ENCODE results near the gene PXDC1. TPM values are rescaled to one million over a fixed set of nuclear protein-coding genes. Genes with fewer than 3 reads are reported as not detected.

Gene PXDC1
- total RNA-seq = 100 to 1,000 TPM in 3 of 6 donors, 10 to 100 TPM in 3; 51.6 to 118 (median 95.3) TPM

GRCh38 chr6:3751077-3751729 lies at the start of gene PXDC1:
PXDC1 (minus strand) TSS chr6:3751713; CDS start chr6:3751531, 182 bp downstream.
- Histone ChIP-seq H3K27me3 (peaks cover 0 to 6% (median 0%) of the 10 kb centered on the region in 4 donors), H3K36me3 (peaks cover 0 to 4% (median 0%) of the 10 kb centered on the region in 4 donors), H3K4me1 (peaks cover 34 to 59% (median 44%) of the 10 kb centered on the region in 4 donors), H3K4me3 (peak within 1 kb of the TSS; percentile 71 to 80 (median 78)), H3K27ac (peak within 1 kb of the TSS; percentile 93 to 100 (median 96)), H3K9me3 (no peaks in the 10 kb centered on the region)
- DNase-seq (peak in 1 of 2 donors; percentile 91), ATAC-seq (ENCODE audit: low FRiP score in 2 of 2) (peak in 1 of 2 donors; percentile 1)
- WGBS, 2 donors = 0 to 1% methylated on average over 7 to 36 of the region's 88 CpGs
- TF ChIP-seq POLR2AphosphoS5 (IDR thresholded peaks at IDR 0.05) (no peak), POLR2A (IDR thresholded peaks at IDR 0.05) (no peak), EP300 (IDR thresholded peaks at IDR 0.05) (no peak), CTCF (IDR thresholded peaks at IDR 0.05) (no peak)

- Histone ChIP-seq H3K9me3 (no peaks in the 10 kb centered on the region), H3K27me3 (no peaks in the 10 kb centered on the region), H3K4me3 (no peak overlapping the region), H3K4me1 (peaks cover 31 to 57% (median 37%) of the 10 kb centered on the region in 4 donors), H3K36me3 (no peaks in the 10 kb centered on the region), H3K27ac (peak overlapping the region; percentile 2 to 53 (median 25))
- 44 to 60% methylated on average over 11 of the region's 11 CpGs for whole genome bisulfite sequencing, 2 donors
- ATAC-seq (ENCODE audit: low FRiP score in 2 of 2) = peak in 1 of 2 donors; percentile 50
- no peak for TF ChIP-seq POLR2AphosphoS5 (IDR thresholded peaks at IDR 0.05)
- no peak for TF ChIP-seq CTCF (IDR thresholded peaks at IDR 0.05)
- TF ChIP-seq EP300 (IDR thresholded peaks at IDR 0.05) = no peak
- TF ChIP-seq POLR2A (IDR thresholded peaks at IDR 0.05) = no peak
- DNase-seq = peak in 1 of 2 donors; percentile 54
Observed at GRCh38 chr6:3800850-3801591, 49.5 kb upstream of the PXDC1 start.

- H3K36me3 ChIP-seq = no peaks in the 10 kb centered on the region
- no peaks in the 10 kb centered on the region for H3K27me3 ChIP-seq
- DNase-seq (no peak), ATAC-seq (ENCODE audit: low FRiP score in 2 of 2) (no peak)
- peaks cover 33 to 59% (median 38%) of the 10 kb centered on the region in 4 donors for H3K4me1 ChIP-seq
- TF ChIP-seq EP300 (IDR thresholded peaks at IDR 0.05) = no peak
- no peak for TF ChIP-seq CTCF (IDR thresholded peaks at IDR 0.05)
- TF ChIP-seq POLR2A (IDR thresholded peaks at IDR 0.05) = no peak
- no peak for TF ChIP-seq POLR2AphosphoS5 (IDR thresholded peaks at IDR 0.05)
- no peak overlapping the region for H3K4me3 ChIP-seq
- no peak overlapping the region for H3K27ac ChIP-seq
- 80 to 92% methylated on average over 6 of the region's 6 CpGs for WGBS, 2 donors
- no peaks in the 10 kb centered on the region for H3K9me3 ChIP-seq
Observed at GRCh38 chr6:3799719-3800118, 48.2 kb upstream of the PXDC1 start.

GRCh38 chr6:3798055-3798919 lies 46.8 kb upstream of the PXDC1 start:
- H3K27ac ChIP-seq = peak overlapping the region; percentile 49 to 77 (median 69)
- peak in 1 of 2 donors; percentile 67 for DNase-seq
- WGBS, 2 donors = 54% methylated on average over 8 of the region's 8 CpGs
- no peaks in the 10 kb centered on the region for H3K9me3 ChIP-seq
- H3K4me1 ChIP-seq = peaks cover 27 to 55% (median 34%) of the 10 kb centered on the region in 4 donors
- TF ChIP-seq EP300 (IDR thresholded peaks at IDR 0.05) = no peak
- no peak for TF ChIP-seq CTCF (IDR thresholded peaks at IDR 0.05)
- peak in 1 of 4 donors; percentile 17 for TF ChIP-seq POLR2A (IDR thresholded peaks at IDR 0.05)
- peak in 1 of 2 donors; percentile 26 for TF ChIP-seq POLR2AphosphoS5 (IDR thresholded peaks at IDR 0.05)
- H3K4me3 ChIP-seq = no peak overlapping the region
- ATAC-seq (ENCODE audit: low FRiP score in 2 of 2) = peak; percentile 42 to 57
- no peaks in the 10 kb centered on the region for H3K27me3 ChIP-seq
- H3K36me3 ChIP-seq = no peaks in the 10 kb centered on the region
